MM.1S (cell line): ENCODE results near the gene NFKB1.

ENCODE experiments used
- DNase-seq: peaks from one replicate; pipeline ENCODE4 v3.0.0-alpha.2; 2015
- H2AFZ ChIP-seq: fragments of 300-600 bp; sonication (generic); 2 replicates; pipeline ENCODE4 v1.6.0; 2016; ENCODE audit warnings: antibody characterized with exemption, low read length
- H3F3A ChIP-seq: fragments of 300-600 bp; sonication (generic); 2 replicates; pipeline ENCODE4 v1.6.1; 2016; ENCODE audit warnings: mild to moderate bottlenecking, antibody characterized with exemption, low read length, moderate library complexity, mixed read lengths; ENCODE audit not compliant: insufficient read depth
- H3K27ac ChIP-seq: fragments of 300-600 bp; sonication (generic); 2 replicates; pipeline ENCODE4 v1.5.1; 2016; ENCODE audit warnings: mild to moderate bottlenecking, low read length
- H3K27me3 ChIP-seq: fragments of 300-600 bp; sonication (generic); replicated peaks from 2 replicates; pipeline ENCODE4 v1.6.0; 2016; ENCODE audit warnings: low read length; ENCODE audit not compliant: insufficient read depth
- H3K36me3 ChIP-seq: fragments of 300-600 bp; sonication (generic); replicated peaks from 2 replicates; pipeline ENCODE4 v1.6.1; 2016; ENCODE audit warnings: mild to moderate bottlenecking, low read length, mixed read lengths; ENCODE audit not compliant: insufficient read depth
- H3K4me1 ChIP-seq: fragments of 300-600 bp; sonication (generic); 2 replicates; pipeline ENCODE4 v1.6.1; 2016; ENCODE audit warnings: low read length, mixed read lengths
- H3K4me2 ChIP-seq: fragments of 300-600 bp; sonication (generic); 2 replicates; pipeline ENCODE4 v1.6.0; 2016; ENCODE audit warnings: low read depth, low read length
- H3K4me3 ChIP-seq: fragments of 300-600 bp; sonication (generic); 2 replicates; pipeline ENCODE4 v1.5.1; 2016; ENCODE audit warnings: low read length, mixed read lengths
- H3K79me2 ChIP-seq: fragments of 300-600 bp; sonication (generic); 2 replicates; pipeline ENCODE4 v1.6.1; 2016; ENCODE audit warnings: mixed run types, low read length, mixed read lengths
- H3K9ac ChIP-seq: fragments of 300-600 bp; sonication (generic); 2 replicates; pipeline ENCODE4 v1.6.1; 2016; ENCODE audit warnings: low read length, mixed read lengths
- H3K9me2 ChIP-seq: fragments of 300-600 bp; sonication (generic); replicated peaks from 2 replicates; pipeline ENCODE4 v1.6.1; 2016; ENCODE audit warnings: mild to moderate bottlenecking, low read length, mixed read lengths; ENCODE audit not compliant: insufficient read depth
- H3K9me3 ChIP-seq: fragments of 300-600 bp; sonication (generic); replicated peaks from 2 replicates; pipeline ENCODE4 v1.6.1; 2016; ENCODE audit warnings: mild to moderate bottlenecking, low read length, mixed read lengths; ENCODE audit not compliant: insufficient read depth
- H4K20me1 ChIP-seq: fragments of 300-600 bp; sonication (generic); 2 replicates; pipeline ENCODE4 v1.6.1; 2016; ENCODE audit warnings: mild to moderate bottlenecking, low read length, moderate library complexity, mixed read lengths; ENCODE audit not compliant: insufficient read depth
- CTCF ChIP-seq: fragments of 300-600 bp; sonication (generic); IDR thresholded peaks from 2 replicates; pipeline ENCODE4 v1.5.1; 2016; ENCODE audit warnings: antibody characterized with exemption, low read length, mixed read lengths
- EZH2 ChIP-seq: fragments of 300-600 bp; sonication (generic); optimal IDR thresholded peaks from 2 replicates; pipeline ENCODE3; 2017; ENCODE audit warnings: low read depth, mild to moderate bottlenecking, antibody characterized with exemption, low read length, mixed read lengths
- EZH2phosphoT487 ChIP-seq: fragments of 300-600 bp; sonication (generic); IDR thresholded peaks from 2 replicates; pipeline ENCODE4 v1.6.1; 2018; ENCODE audit warnings: antibody characterized with exemption, low read length

Gene NFKB1

DNA sequence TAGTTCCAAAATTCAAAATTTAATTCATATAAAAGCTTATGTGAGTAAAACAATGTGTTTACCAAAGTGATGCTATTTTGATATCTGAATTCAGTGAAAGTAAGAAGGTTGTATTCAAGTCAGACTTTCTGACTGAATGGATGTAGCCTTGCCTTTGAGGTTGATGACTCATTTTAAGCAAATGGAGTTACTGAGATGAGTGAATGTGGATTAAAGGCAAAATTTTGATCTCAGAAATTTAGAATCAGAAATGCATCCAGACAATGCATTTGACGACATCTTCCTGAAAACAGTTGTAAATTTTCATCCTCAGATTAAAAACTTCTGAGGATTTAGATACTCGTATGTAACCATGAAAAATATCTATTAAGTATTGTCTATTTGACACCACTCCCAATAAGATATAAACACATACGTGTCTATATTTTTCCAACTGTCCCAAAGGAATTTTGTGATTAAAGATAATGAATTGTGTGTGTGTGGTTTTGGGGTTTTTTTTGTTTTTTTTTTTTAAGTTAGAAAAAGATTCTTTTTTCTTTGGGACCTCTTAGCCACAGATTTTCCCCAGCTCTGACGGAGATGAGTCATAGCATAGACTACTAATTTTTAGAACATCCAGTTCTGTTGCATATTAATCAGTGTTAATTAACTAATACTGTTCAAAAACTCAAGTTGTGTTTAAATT lies 34.4 kb downstream of the NFKB1 start:
- H4K20me1 ChIP-seq, result 0 out of 2 replicates have a peak, but pooled peaks cover 3% of the 10 kb centered on the region
- no peaks in the 10 kb centered on the region for H3K9me3 ChIP-seq
- no peak overlapping the region for H3K4me3 ChIP-seq
- H3K4me1 ChIP-seq, result peaks cover 22% of the 10 kb centered on the region
- peaks cover 69% of the 10 kb centered on the region for H3K79me2 ChIP-seq
- no peaks in the 10 kb centered on the region for H3K9me2 ChIP-seq
- peaks cover 7% of the 10 kb centered on the region; the same call in 1 of the 2 replicates for H3F3A ChIP-seq
- H3K27ac ChIP-seq, result no peak overlapping the region
- H2AFZ ChIP-seq, result no peak overlapping the region
- H3K4me2 ChIP-seq, result no peak overlapping the region
- H3K27me3 ChIP-seq, result no peaks in the 10 kb centered on the region
- H3K36me3 ChIP-seq, result 0 out of 2 replicates have a peak, but pooled peaks cover 6% of the 10 kb centered on the region
- no peak for DNase-seq
- TF ChIP-seq CTCF (no peak), EZH2phosphoT487 (no peak), EZH2 (no peak)
- no peak overlapping the region for H3K9ac ChIP-seq

DNA sequence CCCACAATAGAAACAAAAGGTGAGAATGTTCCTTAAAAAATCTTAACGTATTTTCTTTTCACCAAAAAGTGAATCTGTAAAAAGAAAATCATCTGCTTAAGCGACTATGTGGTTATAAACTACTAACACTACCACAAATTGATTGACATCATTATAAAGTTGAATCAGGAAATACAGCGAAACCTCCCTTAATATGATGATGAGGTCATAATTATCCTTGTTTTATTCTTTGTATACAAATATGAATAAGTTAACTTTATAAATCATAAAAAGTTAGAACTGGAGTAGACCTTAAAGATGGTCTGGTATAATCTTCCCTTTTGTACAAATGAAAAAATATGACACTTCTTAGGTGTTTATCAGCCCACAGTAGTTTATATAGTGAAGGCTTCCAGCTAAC lies 35.6 kb downstream of the NFKB1 start:
- Histone ChIP-seq H3K4me3 (no peak overlapping the region), H3K36me3 (0 out of 2 replicates have a peak, but pooled peaks cover 6% of the 10 kb centered on the region), H3K9me2 (no peaks in the 10 kb centered on the region), H2AFZ (no peak overlapping the region), H3K27me3 (no peaks in the 10 kb centered on the region), H3K4me1 (peaks cover 31% of the 10 kb centered on the region), H3K27ac (no peak overlapping the region), H3K9ac (no peak overlapping the region), H3K79me2 (peaks cover 62% of the 10 kb centered on the region), H3F3A (peaks cover 7% of the 10 kb centered on the region; the same call in 1 of the 2 replicates), H3K9me3 (no peaks in the 10 kb centered on the region), H4K20me1 (0 out of 2 replicates have a peak, but pooled peaks cover 3% of the 10 kb centered on the region), H3K4me2 (no peak overlapping the region)
- DNase-seq, result no peak
- TF ChIP-seq EZH2phosphoT487 (no peak), CTCF (no peak), EZH2 (no peak)

- TF ChIP-seq EZH2 (no peak), CTCF (no peak), EZH2phosphoT487 (no peak)
- Histone ChIP-seq H3K4me3 (no peak overlapping the region), H3K9me2 (no peaks in the 10 kb centered on the region), H3K4me2 (no peak overlapping the region), H4K20me1 (0 out of 2 replicates have a peak, but pooled peaks cover 3% of the 10 kb centered on the region), H3K79me2 (peaks cover 62% of the 10 kb centered on the region), H3F3A (peaks cover 11% of the 10 kb centered on the region; the same call in 1 of the 2 replicates), H3K4me1 (peaks cover 35% of the 10 kb centered on the region), H3K9ac (no peak overlapping the region), H3K9me3 (no peaks in the 10 kb centered on the region), H3K27ac (no peak overlapping the region), H3K27me3 (no peaks in the 10 kb centered on the region), H2AFZ (no peak overlapping the region), H3K36me3 (0 out of 2 replicates have a peak, but pooled peaks cover 6% of the 10 kb centered on the region)
- DNase-seq, result no peak
Observed at GRCh38 chr4:102537269-102537668, 36.1 kb downstream of the NFKB1 start.
